ENCODE measurements around the gene SAC3D1.

The SAC3D1 gene

GRCh38 chr11:65066805-65067291 lies 25.8 kb downstream of the SAC3D1 start:
- H3K9ac ChIP-seq (ENCODE audit: low read length), result no peak overlapping the region
- H3K27me3 ChIP-seq (ENCODE audit: control insufficient read depth, insufficient read depth, low read length), result no peaks in the 10 kb centered on the region
- no peaks in the 10 kb centered on the region for H3K36me3 ChIP-seq (ENCODE audit: control insufficient read depth, insufficient read depth, low read length)
- no peak overlapping the region for H3K4me3 ChIP-seq (ENCODE audit: low read length)
- H3K4me1 ChIP-seq (ENCODE audit: control insufficient read depth, insufficient read depth, low read length), result no peaks in the 10 kb centered on the region
- H3K9me3 ChIP-seq (ENCODE audit: control insufficient read depth, low read length), result no peaks in the 10 kb centered on the region

GRCh38 chr11:65067446-65067845 lies 26.4 kb downstream of the SAC3D1 start:
- Histone ChIP-seq H3K9ac (ENCODE audit: low read length) (no peak overlapping the region), H3K27me3 (ENCODE audit: control insufficient read depth, insufficient read depth, low read length) (no peaks in the 10 kb centered on the region), H3K4me3 (ENCODE audit: low read length) (no peak overlapping the region), H3K4me1 (ENCODE audit: control insufficient read depth, insufficient read depth, low read length) (no peaks in the 10 kb centered on the region), H3K36me3 (ENCODE audit: control insufficient read depth, insufficient read depth, low read length) (no peaks in the 10 kb centered on the region), H3K9me3 (ENCODE audit: control insufficient read depth, low read length) (no peaks in the 10 kb centered on the region)

- H3K27me3 ChIP-seq (ENCODE audit: control insufficient read depth, insufficient read depth, low read length), result no peaks in the 10 kb centered on the region
- H3K9me3 ChIP-seq (ENCODE audit: control insufficient read depth, low read length), result no peaks in the 10 kb centered on the region
- H3K36me3 ChIP-seq (ENCODE audit: control insufficient read depth, insufficient read depth, low read length), result no peaks in the 10 kb centered on the region
- no peak overlapping the region for H3K4me3 ChIP-seq (ENCODE audit: low read length)
- no peaks in the 10 kb centered on the region for H3K4me1 ChIP-seq (ENCODE audit: control insufficient read depth, insufficient read depth, low read length)
- no peak overlapping the region for H3K9ac ChIP-seq (ENCODE audit: low read length)
Observed at GRCh38 chr11:65069217-65069616, 28.2 kb downstream of the SAC3D1 start.

- Histone ChIP-seq H3K36me3 (ENCODE audit: control insufficient read depth, insufficient read depth, low read length) (no peaks in the 10 kb centered on the region), H3K4me1 (ENCODE audit: control insufficient read depth, insufficient read depth, low read length) (no peaks in the 10 kb centered on the region), H3K4me3 (ENCODE audit: low read length) (no peak overlapping the region), H3K9me3 (ENCODE audit: control insufficient read depth, low read length) (no peaks in the 10 kb centered on the region), H3K27me3 (ENCODE audit: control insufficient read depth, insufficient read depth, low read length) (no peaks in the 10 kb centered on the region), H3K9ac (ENCODE audit: low read length) (no peak overlapping the region)
Observed at GRCh38 chr11:65071907-65072630, 31.1 kb downstream of the SAC3D1 start.

- H3K9me3 ChIP-seq (ENCODE audit: control insufficient read depth, low read length), result no peaks in the 10 kb centered on the region
- H3K36me3 ChIP-seq (ENCODE audit: control insufficient read depth, insufficient read depth, low read length), result no peaks in the 10 kb centered on the region
- no peaks in the 10 kb centered on the region for H3K4me1 ChIP-seq (ENCODE audit: control insufficient read depth, insufficient read depth, low read length)
- H3K9ac ChIP-seq (ENCODE audit: low read length), result no peak overlapping the region
- H3K4me3 ChIP-seq (ENCODE audit: low read length), result no peak overlapping the region
- H3K27me3 ChIP-seq (ENCODE audit: control insufficient read depth, insufficient read depth, low read length), result no peaks in the 10 kb centered on the region
Observed at GRCh38 chr11:65072631-65072966, 31.6 kb downstream of the SAC3D1 start.

- no peaks in the 10 kb centered on the region for H3K27me3 ChIP-seq (ENCODE audit: control insufficient read depth, insufficient read depth, low read length)
- no peaks in the 10 kb centered on the region for H3K9me3 ChIP-seq (ENCODE audit: control insufficient read depth, low read length)
- no peak overlapping the region for H3K4me3 ChIP-seq (ENCODE audit: low read length)
- H3K9ac ChIP-seq (ENCODE audit: low read length), result no peak overlapping the region
- no peaks in the 10 kb centered on the region for H3K36me3 ChIP-seq (ENCODE audit: control insufficient read depth, insufficient read depth, low read length)
- peaks cover 7% of the 10 kb centered on the region for H3K4me1 ChIP-seq (ENCODE audit: control insufficient read depth, insufficient read depth, low read length)
Observed at GRCh38 chr11:65077451-65077850, 36.4 kb downstream of the SAC3D1 start.

GRCh38 chr11:65078151-65078550 lies 37.1 kb downstream of the SAC3D1 start:
- no peaks in the 10 kb centered on the region for H3K9me3 ChIP-seq (ENCODE audit: control insufficient read depth, low read length)
- no peak overlapping the region for H3K4me3 ChIP-seq (ENCODE audit: low read length)
- H3K36me3 ChIP-seq (ENCODE audit: control insufficient read depth, insufficient read depth, low read length), result no peaks in the 10 kb centered on the region
- no peaks in the 10 kb centered on the region for H3K27me3 ChIP-seq (ENCODE audit: control insufficient read depth, insufficient read depth, low read length)
- peak overlapping the region; percentile 48 for H3K9ac ChIP-seq (ENCODE audit: low read length)
- peaks cover 8% of the 10 kb centered on the region for H3K4me1 ChIP-seq (ENCODE audit: control insufficient read depth, insufficient read depth, low read length)

- Histone ChIP-seq H3K36me3 (ENCODE audit: control insufficient read depth, insufficient read depth, low read length) (no peaks in the 10 kb centered on the region), H3K27me3 (ENCODE audit: control insufficient read depth, insufficient read depth, low read length) (no peaks in the 10 kb centered on the region), H3K9ac (ENCODE audit: low read length) (peak overlapping the region; percentile 48), H3K9me3 (ENCODE audit: control insufficient read depth, low read length) (no peaks in the 10 kb centered on the region), H3K4me1 (ENCODE audit: control insufficient read depth, insufficient read depth, low read length) (peaks cover 15% of the 10 kb centered on the region), H3K4me3 (ENCODE audit: low read length) (no peak overlapping the region)
Observed at GRCh38 chr11:65078786-65079342, 37.9 kb downstream of the SAC3D1 start.

GRCh38 chr11:65083134-65083833 lies 42.3 kb downstream of the SAC3D1 start:
- peak overlapping the region; percentile 49 for H3K4me3 ChIP-seq (ENCODE audit: low read length)
- H3K4me1 ChIP-seq (ENCODE audit: control insufficient read depth, insufficient read depth, low read length), result peaks cover 25% of the 10 kb centered on the region
- peak overlapping the region; percentile 88 for H3K9ac ChIP-seq (ENCODE audit: low read length)
- H3K27me3 ChIP-seq (ENCODE audit: control insufficient read depth, insufficient read depth, low read length), result no peaks in the 10 kb centered on the region
- no peaks in the 10 kb centered on the region for H3K9me3 ChIP-seq (ENCODE audit: control insufficient read depth, low read length)
- H3K36me3 ChIP-seq (ENCODE audit: control insufficient read depth, insufficient read depth, low read length), result no peaks in the 10 kb centered on the region

- Histone ChIP-seq H3K9me3 (ENCODE audit: control insufficient read depth, low read length) (no peaks in the 10 kb centered on the region), H3K9ac (ENCODE audit: low read length) (peak within 1 kb of the TSS; percentile 88), H3K4me1 (ENCODE audit: control insufficient read depth, insufficient read depth, low read length) (peaks cover 18% of the 10 kb centered on the region), H3K27me3 (ENCODE audit: control insufficient read depth, insufficient read depth, low read length) (no peaks in the 10 kb centered on the region), H3K36me3 (ENCODE audit: control insufficient read depth, insufficient read depth, low read length) (no peaks in the 10 kb centered on the region), H3K4me3 (ENCODE audit: low read length) (peak within 1 kb of the TSS; percentile 85)
Observed at GRCh38 chr11:65083834-65084597, 43.0 kb downstream of the SAC3D1 start, which contains the start of the genes CDCA5 and ZFPL1. CDCA5 (minus strand) TSS chr11:65084040; CDS start chr11:65083978, 62 bp downstream. ZFPL1 (plus strand) TSS chr11:65084222; CDS start chr11:65084699, 477 bp downstream.

GRCh38 chr11:65084598-65085375 lies 43.8 kb downstream of the SAC3D1 start:
- peaks cover 18% of the 10 kb centered on the region for H3K4me1 ChIP-seq (ENCODE audit: control insufficient read depth, insufficient read depth, low read length)
- no peaks in the 10 kb centered on the region for H3K27me3 ChIP-seq (ENCODE audit: control insufficient read depth, insufficient read depth, low read length)
- no peaks in the 10 kb centered on the region for H3K9me3 ChIP-seq (ENCODE audit: control insufficient read depth, low read length)
- H3K4me3 ChIP-seq (ENCODE audit: low read length), result peak overlapping the region; percentile 85
- no peaks in the 10 kb centered on the region for H3K36me3 ChIP-seq (ENCODE audit: control insufficient read depth, insufficient read depth, low read length)
- H3K9ac ChIP-seq (ENCODE audit: low read length), result peak overlapping the region; percentile 88
